K562 (cell line): ENCODE data around the gene DAPL1. TPM values are rescaled to one million over a fixed set of nuclear protein-coding genes. Genes with fewer than 3 reads are reported as not detected.

Experiments
- ETS2 ChIP-seq: IDR thresholded peaks from 2 replicates; pipeline ENCODE4 v1.6.1; 2016; ENCODE audit warnings: borderline replicate concordance, missing genetic modification characterization, mild to moderate bottlenecking, moderate library complexity, missing compliant biosample characterization; ENCODE audit not compliant: poor library complexity, severe bottlenecking
- NFIC ChIP-seq: fragments of 450-650 bp; IDR thresholded peaks from 2 replicates; pipeline ENCODE4 v1.6.1; 2017; ENCODE audit warnings: mild to moderate bottlenecking, inconsistent platforms
- NR2F6 ChIP-seq: fragments of 450-650 bp; formaldehyde crosslinking; IDR thresholded peaks from 2 replicates; pipeline ENCODE4 v1.4.0; 2020; ENCODE audit warnings: mild to moderate bottlenecking
- RBM17 ChIP-seq: fragments of 200-400 bp; formaldehyde crosslinking; IDR thresholded peaks from 2 replicates; pipeline ENCODE4 v1.6.1; 2017; ENCODE audit warnings: low read depth, mild to moderate bottlenecking, low read length, borderline replicate concordance
- TEAD2 ChIP-seq: fragments of 450-650 bp; IDR thresholded peaks from 2 replicates; pipeline ENCODE4 v1.6.1; 2016; ENCODE audit warnings: missing genetic modification characterization, control low read depth, missing compliant biosample characterization
- ZNF174 ChIP-seq: fragments of 250-450 bp; sonication (Bioruptor Pico); IDR thresholded peaks from 2 replicates; pipeline ENCODE4 v1.4.0; 2020; ENCODE audit warnings: mild to moderate bottlenecking
- polyA plus RNA-seq, 8 experiments: library from polyadenylated mRNA; depleted of rRNA in 4 of 8; stranded (reverse) in 5 of 8; unstranded in 3 of 8; fragments of >200 nt; fragmentation: Nextera tagmentation in 2 of 8; fragmentation: Illumina TruSeq in 1 of 8; extraction: Ambion mirVana in 2 of 8; extraction: Trizol in 1 of 8; gene quantifications; 2 replicates each; pipeline versions ENCODE4 v1.2.1 to v1.2.3, GENCODE V29; 2011 to 2014; ENCODE audit warnings: inconsistent platforms in 1 of 8, missing spikeins in 1 of 8
- total RNA-seq, 7 experiments: library from RNA; depleted of rRNA in 6 of 7; stranded (reverse); fragments of >200 nt in 6 of 7; fragmentation: Illumina TruSeq in 2 of 7; extraction: Trizol in 2 of 7; gene quantifications; 2 replicates each; pipeline versions ENCODE4 v1.2.1 to v1.2.3, GENCODE V29; 2011 to 2021; ENCODE audit warnings: low replicate concordance in 1 of 7
- TF ChIP-seq, protein P1 (sequence below): sonication (generic); formaldehyde crosslinking; IDR thresholded peaks from 2 replicates; pipeline ENCODE4 v1.8.1; 2022; ENCODE audit warnings: missing genetic modification reagents
- TF ChIP-seq, protein P2 (sequence below): fragments of 450-650 bp; IDR thresholded peaks from 2 replicates; pipeline ENCODE4 v1.6.1; 2018; ENCODE audit not compliant: partially characterized antibody

The DAPL1 gene
- total and polyA plus RNA-seq, 9 of the 15 experiments (the other 6 are each of a cell fraction or from before 2014, with no cell fraction given) = not detected

- TF ChIP-seq, protein P1, sequence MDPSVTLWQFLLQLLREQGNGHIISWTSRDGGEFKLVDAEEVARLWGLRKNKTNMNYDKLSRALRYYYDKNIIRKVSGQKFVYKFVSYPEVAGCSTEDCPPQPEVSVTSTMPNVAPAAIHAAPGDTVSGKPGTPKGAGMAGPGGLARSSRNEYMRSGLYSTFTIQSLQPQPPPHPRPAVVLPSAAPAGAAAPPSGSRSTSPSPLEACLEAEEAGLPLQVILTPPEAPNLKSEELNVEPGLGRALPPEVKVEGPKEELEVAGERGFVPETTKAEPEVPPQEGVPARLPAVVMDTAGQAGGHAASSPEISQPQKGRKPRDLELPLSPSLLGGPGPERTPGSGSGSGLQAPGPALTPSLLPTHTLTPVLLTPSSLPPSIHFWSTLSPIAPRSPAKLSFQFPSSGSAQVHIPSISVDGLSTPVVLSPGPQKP = no peak
- no peak for TF ChIP-seq NR2F6
- TF ChIP-seq NFIC = no peak
- TF ChIP-seq, protein P2, sequence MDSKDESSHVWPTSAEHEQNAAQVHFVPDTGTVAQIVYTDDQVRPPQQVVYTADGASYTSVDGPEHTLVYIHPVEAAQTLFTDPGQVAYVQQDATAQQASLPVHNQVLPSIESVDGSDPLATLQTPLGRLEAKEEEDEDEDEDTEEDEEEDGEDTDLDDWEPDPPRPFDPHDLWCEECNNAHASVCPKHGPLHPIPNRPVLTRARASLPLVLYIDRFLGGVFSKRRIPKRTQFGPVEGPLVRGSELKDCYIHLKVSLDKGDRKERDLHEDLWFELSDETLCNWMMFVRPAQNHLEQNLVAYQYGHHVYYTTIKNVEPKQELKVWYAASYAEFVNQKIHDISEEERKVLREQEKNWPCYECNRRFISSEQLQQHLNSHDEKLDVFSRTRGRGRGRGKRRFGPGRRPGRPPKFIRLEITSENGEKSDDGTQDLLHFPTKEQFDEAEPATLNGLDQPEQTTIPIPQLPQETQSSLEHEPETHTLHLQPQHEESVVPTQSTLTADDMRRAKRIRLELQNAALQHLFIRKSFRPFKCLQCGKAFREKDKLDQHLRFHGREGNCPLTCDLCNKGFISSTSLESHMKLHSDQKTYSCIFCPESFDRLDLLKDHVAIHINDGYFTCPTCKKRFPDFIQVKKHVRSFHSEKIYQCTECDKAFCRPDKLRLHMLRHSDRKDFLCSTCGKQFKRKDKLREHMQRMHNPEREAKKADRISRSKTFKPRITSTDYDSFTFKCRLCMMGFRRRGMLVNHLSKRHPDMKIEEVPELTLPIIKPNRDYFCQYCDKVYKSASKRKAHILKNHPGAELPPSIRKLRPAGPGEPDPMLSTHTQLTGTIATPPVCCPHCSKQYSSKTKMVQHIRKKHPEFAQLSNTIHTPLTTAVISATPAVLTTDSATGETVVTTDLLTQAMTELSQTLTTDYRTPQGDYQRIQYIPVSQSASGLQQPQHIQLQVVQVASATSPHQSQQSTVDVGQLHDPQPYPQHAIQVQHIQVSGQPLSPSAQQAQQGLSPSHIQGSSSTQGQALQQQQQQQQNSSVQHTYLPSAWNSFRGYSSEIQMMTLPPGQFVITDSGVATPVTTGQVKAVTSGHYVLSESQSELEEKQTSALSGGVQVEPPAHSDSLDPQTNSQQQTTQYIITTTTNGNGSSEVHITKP = no peak
- TF ChIP-seq RBM17 = no peak
- no peak for TF ChIP-seq ZNF174
- no peak for TF ChIP-seq TEAD2
- TF ChIP-seq ETS2 = no peak
Observed at GRCh38 chr2:158788951-158789350, 6.2 kb upstream of the DAPL1 start (continued).
